IMR-90 (cell line): ENCODE results near the gene PIM3.

Experiments
- BHLHE40 ChIP-seq: fragments of 150-350 bp; IDR thresholded peaks from 2 replicates; pipeline ENCODE4 v1.6.1; 2016; ENCODE audit warnings: mild to moderate bottlenecking, low read depth, low read length
- CHD1 ChIP-seq: IDR thresholded peaks from 2 replicates; pipeline ENCODE4 v1.6.1; 2012; ENCODE audit warnings: low read depth, low read length, improper control_type of control experiment
- CTCF ChIP-seq: conservative IDR thresholded peaks from 2 replicates; pipeline ENCODE4 v1.5.1; 2012; ENCODE audit warnings: mild to moderate bottlenecking, low read depth, low read length, improper control_type of control experiment
- MAFK ChIP-seq: IDR thresholded peaks from 2 replicates; pipeline ENCODE4 v1.6.1; 2012; ENCODE audit warnings: low read depth, low read length, improper control_type of control experiment
- MXI1 ChIP-seq: IDR thresholded peaks from 2 replicates; pipeline ENCODE4 v1.6.1; 2012; ENCODE audit warnings: low read depth, mild to moderate bottlenecking, low read length, moderate library complexity, borderline replicate concordance
- NFE2L2 ChIP-seq: fragments of 150-350 bp; IDR thresholded peaks from 2 replicates; pipeline ENCODE4 v1.6.1; 2016; ENCODE audit warnings: low read depth, mild to moderate bottlenecking, low read length
- POLR2A ChIP-seq: IDR thresholded peaks from 2 replicates; pipeline ENCODE4 v1.6.1; 2012; ENCODE audit warnings: mild to moderate bottlenecking, low read depth, low read length
- RFX5 ChIP-seq: IDR thresholded peaks from 2 replicates; pipeline ENCODE4 v1.8.0; 2012; ENCODE audit warnings: low read depth, mild to moderate bottlenecking, low read length, moderate library complexity
- SMC3 ChIP-seq: fragments of 150-350 bp; IDR thresholded peaks from 2 replicates; pipeline ENCODE4 v1.6.1; 2016; ENCODE audit warnings: low read depth, mild to moderate bottlenecking, antibody characterized with exemption, low read length, moderate library complexity
- TF ChIP-seq, protein P1 (sequence below): fragments of 150-350 bp; IDR thresholded peaks from 2 replicates; pipeline ENCODE4 v1.6.1; 2017; ENCODE audit warnings: mild to moderate bottlenecking, antibody characterized with exemption, low read length, low read depth

DNA sequence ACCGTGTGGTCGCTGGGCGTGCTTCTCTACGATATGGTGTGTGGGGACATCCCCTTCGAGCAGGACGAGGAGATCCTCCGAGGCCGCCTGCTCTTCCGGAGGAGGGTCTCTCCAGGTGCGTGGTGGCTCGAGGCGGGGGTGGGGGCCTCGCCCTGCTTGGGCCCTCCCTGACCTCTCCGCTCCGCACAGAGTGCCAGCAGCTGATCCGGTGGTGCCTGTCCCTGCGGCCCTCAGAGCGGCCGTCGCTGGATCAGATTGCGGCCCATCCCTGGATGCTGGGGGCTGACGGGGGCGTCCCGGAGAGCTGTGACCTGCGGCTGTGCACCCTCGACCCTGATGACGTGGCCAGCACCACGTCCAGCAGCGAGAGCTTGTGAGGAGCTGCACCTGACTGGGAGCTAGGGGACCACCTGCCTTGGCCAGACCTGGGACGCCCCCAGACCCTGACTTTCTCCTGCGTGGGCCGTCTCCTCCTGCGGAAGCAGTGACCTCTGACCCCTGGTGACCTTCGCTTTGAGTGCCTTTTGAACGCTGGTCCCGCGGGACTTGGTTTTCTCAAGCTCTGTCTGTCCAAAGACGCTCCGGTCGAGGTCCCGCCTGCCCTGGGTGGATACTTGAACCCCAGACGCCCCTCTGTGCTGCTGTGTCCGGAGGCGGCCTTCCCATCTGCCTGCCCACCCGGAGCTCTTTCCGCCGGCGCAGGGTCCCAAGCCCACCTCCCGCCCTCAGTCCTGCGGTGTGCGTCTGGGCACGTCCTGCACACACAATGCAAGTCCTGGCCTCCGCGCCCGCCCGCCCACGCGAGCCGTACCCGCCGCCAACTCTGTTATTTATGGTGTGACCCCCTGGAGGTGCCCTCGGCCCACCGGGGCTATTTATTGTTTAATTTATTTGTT, 2.4 kb downstream of the PIM3 start:
- TF ChIP-seq CTCF (no peak), POLR2A (no peak), RFX5 (no peak), BHLHE40 (no peak), NFE2L2 (no peak), CHD1 (no peak), MAFK (no peak), MXI1 (no peak), SMC3 (no peak)
- TF ChIP-seq, protein P1, sequence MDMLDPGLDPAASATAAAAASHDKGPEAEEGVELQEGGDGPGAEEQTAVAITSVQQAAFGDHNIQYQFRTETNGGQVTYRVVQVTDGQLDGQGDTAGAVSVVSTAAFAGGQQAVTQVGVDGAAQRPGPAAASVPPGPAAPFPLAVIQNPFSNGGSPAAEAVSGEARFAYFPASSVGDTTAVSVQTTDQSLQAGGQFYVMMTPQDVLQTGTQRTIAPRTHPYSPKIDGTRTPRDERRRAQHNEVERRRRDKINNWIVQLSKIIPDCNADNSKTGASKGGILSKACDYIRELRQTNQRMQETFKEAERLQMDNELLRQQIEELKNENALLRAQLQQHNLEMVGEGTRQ, result no peak
